Peyer's patch (tissue), 4 donors: ENCODE measurements around the gene MRPS2. TPM values are rescaled to one million over a fixed set of nuclear protein-coding genes. Genes with fewer than 3 reads are reported as not detected.
A peak's percentile ranks its signal among the peaks of the same experiment; 100 is the strongest.

Experiments
- DNase-seq, 3 donors: peaks; one replicate each; pipeline ENCODE4 v3.0.0-alpha.2; 2017 to 2019
- H3K27ac ChIP-seq, 4 donors: fragments of 200-600 bp; sonication (generic); one replicate each; pipeline ENCODE4 v1.5.1; 2016 to 2019
- H3K27me3 ChIP-seq, 2 donors: fragments of 200-600 bp; sonication (generic); one replicate each; pipeline ENCODE4 v1.5.1; 2019
- H3K36me3 ChIP-seq, 3 donors: fragments of 200-600 bp; sonication (generic); one replicate each; pipeline ENCODE4 v1.5.1; 2016 to 2019
- H3K4me1 ChIP-seq, 4 donors: fragments of 200-600 bp; sonication (generic); one replicate each; pipeline ENCODE4 v1.5.1; 2016 to 2019
- H3K4me3 ChIP-seq, 4 donors: fragments of 200-600 bp; sonication (generic); 1 replicate in 3 of 4; 2 replicates in 1 of 4; pipeline ENCODE4 v1.5.1; 2016 to 2019; ENCODE audit warnings: mild to moderate bottlenecking in 1 of 4
- H3K9me3 ChIP-seq, 4 donors: fragments of 200-600 bp; sonication (generic); one replicate each; pipeline ENCODE4 v1.5.1; 2016 to 2019; ENCODE audit warnings: mild to moderate bottlenecking in 1 of 4
- POLR2A ChIP-seq, 2 donors: fragments of 450-650 bp; IDR thresholded peaks; one replicate each; pipeline ENCODE4 v1.5.1; 2017; ENCODE audit warnings: antibody characterized with exemption in 2 of 2, mild to moderate bottlenecking in 2 of 2, moderate library complexity in 2 of 2
- total RNA-seq, 4 donors: library from RNA; depleted of rRNA; stranded (reverse); fragments of >200 nt; gene quantifications; one replicate each; pipeline ENCODE4 v1.1.0, GENCODE V29; 2016
- TF ChIP-seq, protein P1 (sequence below), 6 experiments: fragments of 450-650 bp in 4 of 6; fragments of 200-600 bp in 2 of 6; sonication (generic) in 1 of 6; IDR thresholded peaks; one replicate each; pipeline ENCODE4 v1.5.1; 2017 to 2019; ENCODE audit warnings: antibody characterized with exemption in 6 of 6, mild to moderate bottlenecking in 3 of 6, moderate library complexity in 1 of 6

Gene MRPS2
- total RNA-seq, 4 donors from 2014 or later: 22.3 to 42.7 (median 32.4) TPM

DNA sequence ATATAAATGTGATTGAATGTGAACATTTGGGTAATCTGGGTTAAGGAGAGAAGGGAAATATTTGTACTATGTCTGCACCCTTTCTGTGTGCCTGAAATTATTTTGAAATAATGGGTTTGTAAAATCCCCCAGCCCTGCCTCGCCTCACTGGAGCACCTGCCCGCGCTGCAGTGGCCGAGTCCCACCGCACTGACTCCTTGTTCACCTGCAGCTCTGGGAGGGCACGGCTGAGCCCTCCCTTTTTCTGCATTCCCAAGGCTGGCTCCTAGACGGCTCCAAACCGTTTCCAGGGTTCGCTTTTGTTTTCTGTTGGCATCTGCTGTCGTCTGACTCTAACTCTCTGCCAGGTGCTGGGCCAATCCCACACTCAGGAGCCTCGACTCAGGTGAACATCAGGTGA, 38.5 kb upstream of the MRPS2 start:
- H3K9me3 ChIP-seq: no peaks in the 10 kb centered on the region
- TF ChIP-seq, protein P1, sequence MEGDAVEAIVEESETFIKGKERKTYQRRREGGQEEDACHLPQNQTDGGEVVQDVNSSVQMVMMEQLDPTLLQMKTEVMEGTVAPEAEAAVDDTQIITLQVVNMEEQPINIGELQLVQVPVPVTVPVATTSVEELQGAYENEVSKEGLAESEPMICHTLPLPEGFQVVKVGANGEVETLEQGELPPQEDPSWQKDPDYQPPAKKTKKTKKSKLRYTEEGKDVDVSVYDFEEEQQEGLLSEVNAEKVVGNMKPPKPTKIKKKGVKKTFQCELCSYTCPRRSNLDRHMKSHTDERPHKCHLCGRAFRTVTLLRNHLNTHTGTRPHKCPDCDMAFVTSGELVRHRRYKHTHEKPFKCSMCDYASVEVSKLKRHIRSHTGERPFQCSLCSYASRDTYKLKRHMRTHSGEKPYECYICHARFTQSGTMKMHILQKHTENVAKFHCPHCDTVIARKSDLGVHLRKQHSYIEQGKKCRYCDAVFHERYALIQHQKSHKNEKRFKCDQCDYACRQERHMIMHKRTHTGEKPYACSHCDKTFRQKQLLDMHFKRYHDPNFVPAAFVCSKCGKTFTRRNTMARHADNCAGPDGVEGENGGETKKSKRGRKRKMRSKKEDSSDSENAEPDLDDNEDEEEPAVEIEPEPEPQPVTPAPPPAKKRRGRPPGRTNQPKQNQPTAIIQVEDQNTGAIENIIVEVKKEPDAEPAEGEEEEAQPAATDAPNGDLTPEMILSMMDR (IDR thresholded peaks at IDR 0.05): no peak
- no peak for TF ChIP-seq POLR2A (IDR thresholded peaks at IDR 0.05)
- H3K4me1 ChIP-seq: no peaks in the 10 kb centered on the region
- no peak overlapping the region for H3K27ac ChIP-seq
- DNase-seq: no peak
- H3K36me3 ChIP-seq: no peaks in the 10 kb centered on the region
- no peak overlapping the region for H3K4me3 ChIP-seq
- no peaks in the 10 kb centered on the region for H3K27me3 ChIP-seq

DNA sequence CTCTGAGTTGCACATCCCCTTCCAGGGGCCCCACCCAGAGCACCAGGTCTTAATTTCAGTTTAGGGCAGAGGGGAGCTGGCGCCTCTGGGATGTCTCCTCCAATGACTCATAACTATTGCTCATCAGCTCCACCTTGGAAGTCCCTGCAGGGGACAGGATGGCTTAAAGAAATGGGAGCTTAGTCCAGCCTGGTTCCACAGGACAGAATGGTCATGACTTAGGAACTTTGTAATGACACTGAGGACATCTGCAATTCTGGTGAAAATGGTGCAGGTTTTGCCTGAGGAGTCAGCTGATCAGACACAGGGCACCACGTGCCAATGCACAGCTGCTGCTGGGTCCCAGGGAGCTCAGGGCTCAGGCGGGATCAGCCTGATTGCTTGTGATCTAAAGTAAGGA, 37.3 kb upstream of the MRPS2 start:
- no peak overlapping the region for H3K27ac ChIP-seq
- DNase-seq: no peak
- H3K27me3 ChIP-seq: no peaks in the 10 kb centered on the region
- no peak overlapping the region for H3K4me3 ChIP-seq
- H3K9me3 ChIP-seq: no peaks in the 10 kb centered on the region
- no peaks in the 10 kb centered on the region for H3K36me3 ChIP-seq
- TF ChIP-seq, protein P1 (IDR thresholded peaks at IDR 0.05): no peak
- no peak for TF ChIP-seq POLR2A (IDR thresholded peaks at IDR 0.05)
- H3K4me1 ChIP-seq: no peaks in the 10 kb centered on the region

DNA sequence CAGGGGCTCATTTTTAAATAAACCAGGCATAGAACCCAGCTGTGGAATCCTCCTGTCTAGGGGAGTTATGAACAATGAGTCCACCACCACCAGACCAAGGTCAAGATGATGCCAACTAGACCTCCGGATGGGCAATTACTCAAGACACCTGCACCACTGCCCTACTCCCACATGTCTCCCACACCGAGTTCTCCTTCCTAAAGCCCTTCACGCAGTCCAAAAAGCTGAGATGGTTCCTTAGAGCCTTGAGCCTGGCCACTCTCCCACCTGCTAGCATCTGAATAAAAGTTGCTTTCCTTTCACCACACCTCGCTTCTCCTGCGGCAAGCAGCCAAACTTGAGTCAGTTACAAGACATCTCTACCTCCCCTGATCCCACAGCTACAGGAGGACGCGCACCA, 36.3 kb upstream of the MRPS2 start:
- Histone ChIP-seq H3K27ac (no peak overlapping the region), H3K9me3 (no peaks in the 10 kb centered on the region), H3K4me3 (no peak overlapping the region), H3K27me3 (no peaks in the 10 kb centered on the region), H3K36me3 (no peaks in the 10 kb centered on the region), H3K4me1 (peaks cover 0 to 10% (median 0%) of the 10 kb centered on the region in 4 donors)
- TF ChIP-seq, protein P1 (IDR thresholded peaks at IDR 0.05): no peak
- TF ChIP-seq POLR2A (IDR thresholded peaks at IDR 0.05): no peak
- DNase-seq: no peak

DNA sequence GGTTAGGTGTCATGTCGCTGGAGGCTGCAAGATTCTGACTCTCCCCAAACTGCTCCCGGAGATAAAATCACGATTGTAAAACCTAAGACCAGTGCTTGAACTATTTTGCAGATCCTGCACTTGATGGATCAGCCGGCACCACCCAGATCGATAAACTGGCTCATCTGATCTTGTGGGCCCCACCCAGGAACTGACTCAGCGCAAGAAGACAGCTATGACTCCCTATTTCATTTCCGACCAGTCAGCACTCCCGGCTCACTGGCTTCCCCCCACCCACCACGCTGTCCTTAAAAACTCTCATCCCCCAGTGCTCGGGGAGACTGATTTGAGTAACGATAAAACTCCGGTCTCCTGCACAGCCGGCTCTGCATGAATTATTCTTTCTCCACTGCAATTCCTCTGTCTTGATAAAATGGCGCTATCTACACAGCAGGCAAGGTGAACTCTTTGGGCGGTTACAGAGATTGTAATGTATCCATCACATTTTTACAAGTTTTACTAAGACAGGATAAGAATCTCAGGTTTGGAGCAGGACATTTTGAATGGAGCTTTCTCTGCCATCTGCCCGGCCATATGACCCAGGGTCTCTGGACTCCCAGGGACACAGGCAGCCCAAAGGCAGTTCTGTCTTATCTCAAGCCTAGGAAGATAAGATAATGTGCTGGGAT, 31.5 kb upstream of the MRPS2 start:
- Histone ChIP-seq H3K36me3 (no peaks in the 10 kb centered on the region), H3K9me3 (no peaks in the 10 kb centered on the region), H3K4me3 (peak overlapping the region in 2 of 4 donors; percentile 2 to 22), H3K27ac (no peak overlapping the region), H3K4me1 (peaks cover 0 to 15% (median 0%) of the 10 kb centered on the region in 4 donors), H3K27me3 (no peaks in the 10 kb centered on the region)
- no peak for TF ChIP-seq POLR2A (IDR thresholded peaks at IDR 0.05)
- TF ChIP-seq, protein P1 (IDR thresholded peaks at IDR 0.05): no peak
- peak in 1 of 3 donors; percentile 58 for DNase-seq

DNA sequence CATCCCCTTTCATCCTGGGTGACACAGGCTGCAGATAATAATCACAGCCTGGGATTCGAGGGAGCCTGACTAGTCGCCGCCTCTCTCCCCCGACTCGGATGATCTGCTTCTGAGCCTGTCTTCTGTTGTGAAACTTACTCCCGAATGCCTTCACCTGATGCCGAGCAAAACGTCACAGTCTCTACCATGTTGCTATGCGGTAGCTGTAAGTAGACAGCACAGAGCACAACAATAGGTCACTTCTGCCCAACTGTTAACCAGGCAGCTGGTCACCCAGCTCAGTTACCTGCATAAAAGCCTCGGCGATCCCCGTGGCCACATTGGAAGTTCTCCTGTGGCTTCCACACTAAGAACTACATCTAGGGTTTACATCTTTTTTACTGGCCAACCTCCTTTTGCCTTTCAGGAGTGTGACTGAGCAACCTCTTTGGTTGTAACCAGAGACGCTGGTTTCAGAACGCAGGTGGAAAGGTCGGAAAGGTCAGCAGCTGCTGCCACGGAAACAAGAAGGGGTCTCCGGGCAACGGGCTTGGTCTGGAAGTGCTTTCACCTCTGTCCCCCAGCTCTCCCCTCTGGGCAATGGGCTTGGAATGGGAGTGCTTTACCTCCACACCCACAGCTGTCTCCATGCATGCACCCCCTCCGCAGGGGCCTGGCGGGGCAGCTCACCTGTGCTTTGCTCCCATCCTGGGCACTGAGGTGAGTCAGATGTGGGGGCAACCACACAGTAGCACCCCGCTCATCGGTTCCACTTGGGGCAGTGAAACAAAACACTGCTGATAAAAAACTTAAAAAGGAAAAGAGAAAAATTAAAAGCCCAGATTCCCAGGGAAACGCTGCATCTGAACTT, 28.5 kb upstream of the MRPS2 start:
- TF ChIP-seq, protein P1 (IDR thresholded peaks at IDR 0.05): no peak
- no peak for TF ChIP-seq POLR2A (IDR thresholded peaks at IDR 0.05)
- Histone ChIP-seq H3K4me1 (peaks cover 0 to 15% (median 0%) of the 10 kb centered on the region in 4 donors), H3K9me3 (no peaks in the 10 kb centered on the region), H3K27ac (no peak overlapping the region), H3K27me3 (no peaks in the 10 kb centered on the region), H3K36me3 (no peaks in the 10 kb centered on the region), H3K4me3 (no peak overlapping the region)
- no peak for DNase-seq
